GM12878 (cell line): ENCODE data around the gene P2RX6. TPM values are rescaled to one million over a fixed set of nuclear protein-coding genes. Genes with fewer than 3 reads are reported as not detected.
A peak's percentile ranks its signal among the peaks of the same experiment; 100 is the strongest.

Source experiments
- ATAC-seq: fragments of 200-7000 bp; cut with Tn5 transposase; 3 replicates; pipeline ENCODE4 v1.9.1; 2020; ENCODE audit warnings: mild to moderate bottlenecking, moderate library complexity
- Bru-seq: library from RNA; stranded (reverse); fragments of 400-500 nt; gene quantifications from one replicate; lab custom pipeline; 2021; lab: Mats Ljungman, UMichigan
- BruChase-seq, 2 experiments: library from RNA; stranded (reverse); fragments of 400-500 nt; gene quantifications; one replicate each; lab custom pipeline; 2021; lab: Mats Ljungman, UMichigan
- BruUV-seq: library from RNA; stranded (reverse); fragments of 400-500 nt; replicated peaks from 2 replicates; lab custom pipeline; 2021; lab: Mats Ljungman, UMichigan
- CTCF ChIA-PET: fragments of 300-600 bp; sonication (Branson Sonifier 250); formaldehyde crosslinking; extraction: SDS; loops from one replicate; lab custom pipeline; 2021; ENCODE audit warnings: inconsistent platforms; lab: Yijun Ruan, JAX
- POLR2A ChIA-PET: fragments of 350-600 bp; formaldehyde crosslinking; extraction: SDS; loops from one replicate; lab custom pipeline; 2021; ENCODE audit warnings: inconsistent platforms; lab: Charles Lee
- RAD21 ChIA-PET: fragments of 300-600 bp; sonication (Branson Sonifier 250); formaldehyde crosslinking; loops from one replicate; lab custom pipeline; 2023; ENCODE audit warnings: antibody characterized with exemption; ENCODE audit not compliant: unreplicated experiment; lab: Charles Lee
- SMC1A ChIA-PET: fragments of 300-600 bp; sonication (Branson Sonifier 250); formaldehyde crosslinking; loops from one replicate; lab custom pipeline; 2023; ENCODE audit not compliant: unreplicated experiment, uncharacterized antibody; lab: Charles Lee
- DNase-seq: peaks from one replicate; pipeline ENCODE4 v3.0.0-alpha.2; 2011; ENCODE audit warnings: low read depth, low spot score
- FAIRE-seq: peaks from 3 replicates; lab custom pipeline; 2011; peaks lifted over from hg19 to GRCh38; lab: Jason Lieb, UNC
- H2AFZ ChIP-seq: 2 replicates; pipeline ENCODE4 v1.6.0; 2011; ENCODE audit warnings: low read depth, low read length, control low read depth; ENCODE audit not compliant: control insufficient read depth
- H3K27ac ChIP-seq: 2 replicates; pipeline ENCODE4 v1.5.1; 2011; ENCODE audit warnings: control low read depth; ENCODE audit not compliant: control insufficient read depth, insufficient read depth
- H3K27me3 ChIP-seq, 2 experiments: replicated peaks in 1 of 2; 2 replicates each; pipeline versions ENCODE4 v1.6.0 to v1.6.1; 2011; ENCODE audit warnings: low read length in 1 of 2; ENCODE audit not compliant: control insufficient read depth in 2 of 2, insufficient read depth in 2 of 2
- H3K36me3 ChIP-seq, 2 experiments: 2 replicates each; pipeline ENCODE4 v1.5.1; 2011; ENCODE audit warnings: low read length in 1 of 2; ENCODE audit not compliant: control insufficient read depth in 2 of 2, insufficient read depth in 2 of 2
- H3K4me1 ChIP-seq: 2 replicates; pipeline ENCODE4 v1.6.1; 2011; ENCODE audit warnings: mild to moderate bottlenecking, low read length, moderate library complexity, mixed read lengths; ENCODE audit not compliant: control insufficient read depth, insufficient read depth
- H3K4me2 ChIP-seq: 2 replicates; pipeline ENCODE4 v1.6.0; 2011; ENCODE audit warnings: control low read depth; ENCODE audit not compliant: control insufficient read depth, insufficient read depth
- H3K4me3 ChIP-seq: fragments of 200-600 bp; sonication (generic); 2 replicates; pipeline ENCODE4 v1.5.1; 2016
- H3K79me2 ChIP-seq: 2 replicates; pipeline ENCODE4 v1.6.0; 2011; ENCODE audit warnings: low read length; ENCODE audit not compliant: control insufficient read depth, insufficient read depth
- H3K9ac ChIP-seq: 2 replicates; pipeline ENCODE4 v1.8.0; 2011; ENCODE audit warnings: low read length, control low read depth, mixed read lengths; ENCODE audit not compliant: control insufficient read depth, insufficient read depth
- H3K9me3 ChIP-seq: replicated peaks from 3 replicates; pipeline ENCODE4 v1.5.1; 2011; ENCODE audit warnings: mild to moderate bottlenecking, low read length; ENCODE audit not compliant: control insufficient read depth, insufficient read depth
- H4K20me1 ChIP-seq: 2 replicates; pipeline ENCODE4 v1.6.0; 2011; ENCODE audit not compliant: control insufficient read depth, insufficient read depth
- ATF3 ChIP-seq: IDR thresholded peaks from 2 replicates; pipeline ENCODE4 v1.6.1; 2011; ENCODE audit warnings: low read depth, mild to moderate bottlenecking, low read length, moderate library complexity, borderline replicate concordance; ENCODE audit errors: extremely low read depth
- BHLHE40 ChIP-seq, 2 experiments: fragments of 450-650 bp in 1 of 2; IDR thresholded peaks; 2 replicates each; pipeline ENCODE4 v1.6.1; 2011 to 2017; ENCODE audit warnings: low read depth in 2 of 2, borderline replicate concordance in 1 of 2, improper control_type of control experiment in 1 of 2, low read length in 1 of 2, mild to moderate bottlenecking in 1 of 2
- CUX1 ChIP-seq: IDR thresholded peaks from 2 replicates; pipeline ENCODE4 v1.6.1; 2012; ENCODE audit warnings: improper control_type of control experiment, low read depth, low read length; ENCODE audit not compliant: insufficient replicate concordance
- HDAC2 ChIP-seq: fragments of 200-600 bp; sonication (generic); IDR thresholded peaks from 2 replicates; pipeline ENCODE4 v1.6.1; 2017
- MTA3 ChIP-seq: IDR thresholded peaks from 2 replicates; pipeline ENCODE4 v1.6.1; 2012; ENCODE audit warnings: low read length, inconsistent platforms, borderline replicate concordance
- NFIC ChIP-seq: IDR thresholded peaks from 2 replicates; pipeline ENCODE4 v1.6.1; 2012; ENCODE audit warnings: low read depth, mild to moderate bottlenecking, inconsistent platforms, low read length, moderate library complexity
- RELB ChIP-seq: fragments of 450-650 bp; IDR thresholded peaks from 2 replicates; pipeline ENCODE4 v1.6.1; 2017; ENCODE audit warnings: low read depth, mild to moderate bottlenecking, moderate library complexity
- USF1 ChIP-seq: IDR thresholded peaks from 2 replicates; pipeline ENCODE4 v1.6.1; 2011; ENCODE audit warnings: borderline replicate concordance, low read depth, mild to moderate bottlenecking, moderate library complexity, mixed read lengths, low read length; ENCODE audit not compliant: insufficient read depth; ENCODE audit errors: extremely low read length
- WGBS: methylation state at CpG from one replicate; pipeline ENCODE4 v1.1.6; 2016; ENCODE audit warnings: low lambda C conversion rate; ENCODE audit not compliant: insufficient replicate concordance, insufficient coverage; ENCODE audit errors: missing lambda C conversion rate; 5-methylcytosine and 5-hydroxymethylcytosine counted together
- in situ Hi-C: fragments of 300-500 bp; cut with MboI; formaldehyde crosslinking; loops from 9 replicates; pipeline ENCODE4 v1.14.3; 2018; ENCODE audit warnings: mixed read lengths
- intact Hi-C: fragments of 100-400 bp; cut with micrococcal nuclease; formaldehyde crosslinking; loops from one replicate; pipeline ENCODE4 v1.14.2; 2022; ENCODE audit not compliant: unreplicated experiment
- long read RNA-seq, 2 experiments: library from polyadenylated mRNA; unstranded; transcript quantifications; one replicate each; pipeline ENCODE4 v2.0.0, GENCODE V29; 2019 to 2020
- polyA minus RNA-seq, 3 experiments: library from RNA; depleted of rRNA, polyadenylated mRNA; stranded (reverse); fragments of >200 nt; gene quantifications; 2 replicates each; pipeline ENCODE4 v1.2.3, GENCODE V29; 2011
- polyA plus RNA-seq, 11 experiments: library from polyadenylated mRNA; depleted of rRNA in 4 of 11; unstranded in 6 of 11; stranded (reverse) in 5 of 11; fragments of >200 nt; fragmentation: Nextera tagmentation in 4 of 11; fragmentation: Illumina TruSeq in 1 of 11; extraction: Ambion mirVana in 4 of 11; extraction: Trizol in 1 of 11; gene quantifications; 1 replicate in 1 of 11; 2 replicates in 10 of 11; pipeline versions ENCODE4 v1.2.1 to v1.2.3, GENCODE V29; 2011 to 2016; ENCODE audit warnings: inconsistent platforms in 2 of 11, missing spikeins in 2 of 11, low read depth in 1 of 11
- total RNA-seq, 4 experiments: library from RNA; depleted of rRNA in 3 of 4; stranded (reverse); fragments of >200 nt in 3 of 4; fragmentation: Illumina TruSeq in 1 of 4; extraction: Trizol in 1 of 4; gene quantifications; 2 replicates each; pipeline versions ENCODE4 v1.2.1 to v1.2.3, GENCODE V29; 2013 to 2021

The P2RX6 gene
- total RNA-seq (2013; cell fraction: nucleolus; rRNA removed): 0.31 and 0.34 TPM in 2 replicates
- total RNA-seq (2014; rRNA removed) (0.11 TPM in 1 of 2 replicates, not detected in the other), total RNA-seq (2014; rRNA removed; fragmentation: Illumina TruSeq; extraction: Trizol) (not detected in 2 replicates), total RNA-seq (2021) (0.13 TPM in 1 of 2 replicates, not detected in the other), polyA plus RNA-seq (2011; rRNA removed) (0.06 and 0.07 TPM in 2 replicates), polyA plus RNA-seq (2014; fragmentation: Illumina TruSeq; extraction: Trizol) (0.03 TPM in 1 of 2 replicates, not detected in the other), polyA plus RNA-seq (2014; fragmentation: Nextera tagmentation; extraction: Ambion mirVana) (not detected), polyA plus RNA-seq (2014; rRNA removed) (not detected in 2 replicates), polyA plus RNA-seq (2016; fragmentation: Nextera tagmentation; extraction: Ambion mirVana) (under 1 TPM; 0.06 to 0.21 TPM), polyA minus RNA-seq (2011; rRNA and poly(A)+ RNA removed) (0.15 TPM in 1 of 2 replicates, not detected in the other), Bru-seq, nascent RNA (percentile 16 among the genes with signal in this experiment), BruChase-seq, experiment 1, labeled RNA remaining after a 6-hour chase (percentile 16 among the genes with signal in this experiment), BruChase-seq, experiment 2, labeled RNA remaining after a 2-hour chase (percentile 6 among the genes with signal in this experiment)
- polyA plus RNA-seq (2011; ENCODE audit: low read depth): not detected
- polyA plus RNA-seq (2011; cell fraction: cytosol; rRNA removed): 0.02 and 0.09 TPM in 2 replicates
- 0.66 and 0.70 TPM in 2 replicates for polyA plus RNA-seq (2011; cell fraction: nucleus; rRNA removed)
- 0.08 and 0.14 TPM in 2 replicates for polyA plus RNA-seq (2012)
- polyA minus RNA-seq (2011; cell fraction: cytosol; rRNA and poly(A)+ RNA removed): not detected in 2 replicates
- polyA minus RNA-seq (2011; cell fraction: nucleus; rRNA and poly(A)+ RNA removed): 0.12 and 0.57 TPM in 2 replicates
- long read RNA-seq, experiment 1: 0 reads
- long read RNA-seq, experiment 2: 0 reads

GRCh38 chr22:21014726-21015465 is at the start of gene P2RX6:
TSS of gene P2RX6 (plus strand) at chr22:21015165. CDS start at chr22:21015175, 10 bp downstream.
- TF ChIP-seq CUX1 (no peak), USF1 (no peak), HDAC2 (no peak), ATF3 (no peak), RELB (no peak), BHLHE40 (IDR thresholded peaks at IDR 0.05; ENCODE audit: borderline replicate concordance in 1 of 2, low read depth in 2 of 2, low read length in 1 of 2) (no peak), MTA3 (no peak), NFIC (no peak)
- in situ Hi-C loops (no loop called here), intact Hi-C loops (no loop called here)
- ChIA-PET CTCF (no interaction called here), RAD21 (no interaction called here), POLR2A (no interaction called here), SMC1A (interaction anchor here (1.1 kb wide), 1 partner anchor 11 kb away, joined by 3 read pairs; no protein-coding TSS in a partner anchor)
- H3K9me3 ChIP-seq: no peaks in the 10 kb centered on the region
- no peak for DNase-seq
- no peaks in the 10 kb centered on the region for H4K20me1 ChIP-seq
- no peaks in the 10 kb centered on the region; a peak in 2 of 4 replicates for H3K27me3 ChIP-seq
- ATAC-seq: no peak
- no TSS peak for BruUV-seq
- no peak within 1 kb of the TSS; the same call in 1 of the 2 replicates for H2AFZ ChIP-seq
- H3K4me2 ChIP-seq: peak within 1 kb of the TSS; percentile 76
- H3K4me1 ChIP-seq: peaks cover 7% of the 10 kb centered on the region
- peak within 1 kb of the TSS; percentile 45 for H3K4me3 ChIP-seq
- no peaks in the 10 kb centered on the region for H3K79me2 ChIP-seq
- no peaks in the 10 kb centered on the region for H3K36me3 ChIP-seq
- 43% methylated on average over 12 of the region's 12 CpGs for WGBS
- no peak within 1 kb of the TSS for H3K27ac ChIP-seq
- FAIRE-seq: no peak
- no peak within 1 kb of the TSS for H3K9ac ChIP-seq
